ENCODE measurements around the gene SPRED3. TPM values are rescaled to one million over a fixed set of nuclear protein-coding genes. Genes with fewer than 3 reads are reported as not detected.
A peak's percentile ranks its signal among the peaks of the same experiment; 100 is the strongest.

SPRED3 gene
- polyA plus RNA-seq, 6 donors from 2014 or later, result not detected

DNA sequence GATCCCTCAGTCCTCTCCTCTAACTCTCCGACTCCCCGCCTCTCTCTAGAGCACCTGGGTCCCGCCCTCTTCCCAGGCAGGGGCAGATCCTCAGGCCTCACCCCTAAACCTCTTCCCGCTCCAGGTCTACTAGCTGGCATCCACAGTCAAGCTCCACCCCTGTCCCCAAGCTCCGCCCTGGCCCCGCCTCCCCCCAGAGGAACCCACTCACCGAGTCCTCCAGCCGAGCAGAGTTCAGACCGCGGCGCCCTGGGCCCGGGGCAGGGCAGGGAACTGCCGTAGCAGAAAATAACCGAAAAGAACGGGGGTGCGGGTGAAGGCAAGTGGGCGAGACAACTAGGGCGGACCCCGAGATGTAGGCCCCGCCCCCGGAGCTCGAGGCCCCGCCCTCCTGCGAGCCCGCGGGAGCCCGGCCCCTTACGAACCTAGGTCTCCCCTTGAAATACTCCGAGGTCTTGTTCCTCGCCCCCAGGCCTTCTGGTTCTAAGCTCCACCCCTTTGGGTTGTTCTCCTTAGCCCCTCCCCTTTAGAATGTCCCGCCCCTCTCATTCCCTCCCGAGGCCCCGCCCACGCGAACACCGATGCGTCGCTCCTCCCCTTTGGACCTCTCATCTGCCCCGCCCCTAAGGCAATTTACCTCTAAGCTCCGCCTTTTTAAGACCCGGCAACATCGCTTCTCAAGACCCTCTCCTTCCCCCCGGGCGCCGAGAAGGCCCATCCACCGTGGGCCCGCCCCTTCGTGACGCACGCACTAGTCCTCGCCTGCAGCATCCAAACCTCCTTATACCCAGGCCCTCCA lies 748 bp upstream of the SPRED3 start, which contains the start of gene GGN:
TSS of gene GGN (minus strand) at position 485 of the 799 bp plus-strand sequence. CDS start 773 bp downstream, outside the sequence.
- Mint-ChIP-seq H3K27ac (peak within 1 kb of the TSS; percentile 69 to 94 (median 88)), H3K27me3 (peaks cover 26 to 49% (median 32%) of the 10 kb centered on the region in 3 donors), H3K4me1 (peaks cover 13 to 25% (median 14%) of the 10 kb centered on the region in 3 donors), H3K9me3 (peaks cover 0 to 3% (median 0%) of the 10 kb centered on the region in 7 donors), H3K4me3 (peak within 1 kb of the TSS; percentile 82 to 96 (median 92)), H3K36me3 (peaks cover 4 to 24% of the 10 kb centered on the region in 2 donors)
- DNase-seq (peak; percentile 72), ATAC-seq (ENCODE audit: low read depth in 2 of 2) (peak; percentile 76 to 80)

DNA sequence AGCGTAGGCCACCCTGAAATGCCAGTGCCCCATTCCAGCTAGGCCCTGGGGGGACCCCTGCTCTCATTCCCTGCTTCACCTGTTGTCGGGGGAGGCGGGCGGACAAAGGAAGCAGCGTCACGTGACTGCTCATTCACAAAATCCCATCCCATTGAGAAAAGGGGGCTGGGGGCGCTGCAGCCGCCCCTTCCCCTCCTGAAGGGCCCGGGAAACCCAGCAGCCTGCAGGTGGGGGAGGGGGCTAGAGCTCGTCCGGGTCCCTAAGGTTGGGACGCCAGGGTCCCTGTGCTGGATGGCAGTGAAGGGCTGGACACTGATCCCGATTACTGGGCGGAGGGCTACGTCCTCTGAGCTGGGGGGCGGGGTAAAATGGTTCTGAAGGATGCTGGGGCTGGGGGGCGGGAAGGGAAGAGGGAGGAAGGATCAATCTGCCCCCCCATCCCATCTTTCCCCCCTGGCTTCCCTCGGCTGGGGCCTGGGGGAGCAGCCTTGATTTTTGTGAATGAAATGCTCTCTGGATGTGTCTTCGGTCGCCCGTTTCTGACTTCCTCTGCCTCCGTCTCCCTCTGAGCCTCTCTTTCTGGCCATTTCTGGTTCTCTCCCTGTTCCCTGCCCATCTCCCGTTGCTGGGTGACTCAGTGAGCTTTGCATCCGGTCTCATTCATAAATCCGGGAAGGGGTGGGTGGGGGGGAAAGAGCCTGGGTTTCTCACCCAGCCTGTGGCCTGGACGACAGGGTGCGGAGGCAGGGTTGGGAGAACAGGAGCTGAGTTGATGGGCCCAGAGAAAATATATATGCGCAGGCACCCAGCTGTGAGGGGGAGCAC lies 816 bp downstream of the SPRED3 start:
- H3K9me3 Mint-ChIP-seq, result peaks cover 0 to 3% (median 0%) of the 10 kb centered on the region in 7 donors
- no peak for ATAC-seq (ENCODE audit: low read depth in 2 of 2)
- peaks cover 0 to 16% of the 10 kb centered on the region in 2 donors for H3K36me3 Mint-ChIP-seq
- peaks cover 30 to 59% (median 42%) of the 10 kb centered on the region in 3 donors for H3K27me3 Mint-ChIP-seq
- peak overlapping the region; percentile 42 to 82 (median 70) for H3K4me3 Mint-ChIP-seq
- no peak for DNase-seq
- peaks cover 14 to 31% (median 17%) of the 10 kb centered on the region in 3 donors for H3K4me1 Mint-ChIP-seq
- H3K27ac Mint-ChIP-seq, result peak overlapping the region in 2 of 6 donors; percentile 44 to 73

GRCh38 chr19:38389957-38390924 lies 1.7 kb downstream of the SPRED3 start:
- peaks cover 0 to 3% (median 0%) of the 10 kb centered on the region in 7 donors for H3K9me3 Mint-ChIP-seq
- peaks cover 0 to 8% of the 10 kb centered on the region in 2 donors for H3K36me3 Mint-ChIP-seq
- H3K27me3 Mint-ChIP-seq, result peaks cover 30 to 55% (median 43%) of the 10 kb centered on the region in 3 donors
- DNase-seq (no peak), ATAC-seq (ENCODE audit: low read depth in 2 of 2) (no peak)
- peak overlapping the region in 2 of 6 donors; percentile 22 to 62 for H3K27ac Mint-ChIP-seq
- H3K4me3 Mint-ChIP-seq, result peak overlapping the region in 6 of 8 donors; percentile 10 to 82 (median 46)
- H3K4me1 Mint-ChIP-seq, result peaks cover 21 to 32% (median 22%) of the 10 kb centered on the region in 3 donors

DNA sequence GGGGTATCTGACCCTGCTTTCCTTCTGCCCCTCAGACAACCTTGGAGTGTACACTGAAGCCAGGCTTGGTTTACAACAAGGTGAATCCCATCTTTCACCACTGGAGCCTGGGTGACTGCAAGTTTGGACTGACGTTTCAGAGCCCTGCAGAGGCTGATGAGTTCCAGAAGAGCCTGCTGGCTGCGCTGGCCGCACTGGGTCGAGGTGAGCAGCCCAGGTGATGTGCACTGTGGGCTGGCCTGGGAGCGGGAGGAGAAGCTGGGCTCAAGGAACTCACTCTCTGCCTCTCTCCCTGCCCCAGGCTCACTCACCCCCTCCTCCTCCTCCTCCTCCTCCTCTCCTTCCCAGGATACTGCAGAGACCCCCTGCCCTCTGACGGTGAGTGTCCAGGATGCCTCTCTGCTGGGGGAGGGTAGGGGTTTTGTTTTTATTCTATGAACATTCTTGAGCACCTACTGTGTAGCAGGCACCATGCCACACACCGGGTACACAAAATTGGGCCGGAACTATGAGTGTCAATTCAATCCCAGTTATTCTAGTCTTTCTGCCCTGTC lies 3.5 kb downstream of the SPRED3 start:
- peaks cover 38 to 63% (median 49%) of the 10 kb centered on the region in 3 donors for H3K27me3 Mint-ChIP-seq
- H3K9me3 Mint-ChIP-seq, result peaks cover 0 to 3% (median 0%) of the 10 kb centered on the region in 7 donors
- H3K4me1 Mint-ChIP-seq, result peaks cover 22 to 38% (median 29%) of the 10 kb centered on the region in 3 donors
- peaks cover 0 to 8% of the 10 kb centered on the region in 2 donors for H3K36me3 Mint-ChIP-seq
- no peak for ATAC-seq (ENCODE audit: low read depth in 2 of 2)
- no peak for DNase-seq
- H3K27ac Mint-ChIP-seq, result peak overlapping the region in 1 of 6 donors; percentile 33
- no peak overlapping the region for H3K4me3 Mint-ChIP-seq

DNA sequence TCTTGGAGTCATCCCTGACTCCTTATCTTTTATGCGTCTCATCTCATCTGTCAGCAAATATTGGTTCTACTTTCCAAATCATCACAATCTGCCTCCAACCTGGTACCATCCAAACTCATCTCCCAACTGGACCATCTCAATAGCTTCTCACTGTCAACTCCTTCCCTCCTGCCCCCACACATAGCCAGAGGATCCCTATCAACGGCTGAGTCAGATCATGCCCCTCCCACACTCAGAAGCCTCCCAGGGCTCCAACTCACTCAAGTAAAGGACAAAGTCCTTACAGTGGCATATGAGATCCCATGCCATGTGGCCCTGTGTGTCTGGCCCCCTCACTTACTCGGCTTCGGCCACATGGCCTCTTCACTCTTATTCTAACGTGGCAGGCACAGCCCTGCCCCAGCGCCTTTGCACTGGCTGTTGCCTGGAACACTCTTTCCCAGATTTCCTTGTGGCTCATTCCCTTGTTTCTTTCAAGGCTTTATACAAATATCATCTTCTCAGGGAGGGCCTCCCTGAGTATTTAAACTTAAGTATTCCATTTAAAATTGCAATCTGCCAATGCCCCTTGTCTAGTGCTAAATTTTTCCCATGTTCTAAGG lies 4.3 kb downstream of the SPRED3 start:
- no peak for ATAC-seq (ENCODE audit: low read depth in 2 of 2)
- Mint-ChIP-seq H3K4me1 (peaks cover 15 to 35% (median 22%) of the 10 kb centered on the region in 3 donors), H3K27me3 (peaks cover 36 to 63% (median 50%) of the 10 kb centered on the region in 3 donors), H3K27ac (peak overlapping the region in 1 of 6 donors; percentile 24), H3K9me3 (peaks cover 0 to 2% (median 0%) of the 10 kb centered on the region in 7 donors), H3K4me3 (no peak overlapping the region), H3K36me3 (peaks cover 0 to under 1% of the 10 kb centered on the region in 2 donors)
- no peak for DNase-seq

- no peaks in the 10 kb centered on the region for H3K36me3 Mint-ChIP-seq
- peak overlapping the region in 1 of 6 donors; percentile 14 for H3K27ac Mint-ChIP-seq
- peak overlapping the region in 7 of 8 donors; percentile 49 to 85 (median 74) for H3K4me3 Mint-ChIP-seq
- no peaks in the 10 kb centered on the region for H3K9me3 Mint-ChIP-seq
- DNase-seq, result no peak
- peaks cover 8 to 26% (median 16%) of the 10 kb centered on the region in 3 donors for H3K4me1 Mint-ChIP-seq
- H3K27me3 Mint-ChIP-seq, result peaks cover 31 to 70% (median 51%) of the 10 kb centered on the region in 3 donors
- peak; percentile 70 to 74 for ATAC-seq (ENCODE audit: low read depth in 2 of 2)
Measured at GRCh38 chr19:38394488-38394887, 6.0 kb downstream of the SPRED3 start.

DNA sequence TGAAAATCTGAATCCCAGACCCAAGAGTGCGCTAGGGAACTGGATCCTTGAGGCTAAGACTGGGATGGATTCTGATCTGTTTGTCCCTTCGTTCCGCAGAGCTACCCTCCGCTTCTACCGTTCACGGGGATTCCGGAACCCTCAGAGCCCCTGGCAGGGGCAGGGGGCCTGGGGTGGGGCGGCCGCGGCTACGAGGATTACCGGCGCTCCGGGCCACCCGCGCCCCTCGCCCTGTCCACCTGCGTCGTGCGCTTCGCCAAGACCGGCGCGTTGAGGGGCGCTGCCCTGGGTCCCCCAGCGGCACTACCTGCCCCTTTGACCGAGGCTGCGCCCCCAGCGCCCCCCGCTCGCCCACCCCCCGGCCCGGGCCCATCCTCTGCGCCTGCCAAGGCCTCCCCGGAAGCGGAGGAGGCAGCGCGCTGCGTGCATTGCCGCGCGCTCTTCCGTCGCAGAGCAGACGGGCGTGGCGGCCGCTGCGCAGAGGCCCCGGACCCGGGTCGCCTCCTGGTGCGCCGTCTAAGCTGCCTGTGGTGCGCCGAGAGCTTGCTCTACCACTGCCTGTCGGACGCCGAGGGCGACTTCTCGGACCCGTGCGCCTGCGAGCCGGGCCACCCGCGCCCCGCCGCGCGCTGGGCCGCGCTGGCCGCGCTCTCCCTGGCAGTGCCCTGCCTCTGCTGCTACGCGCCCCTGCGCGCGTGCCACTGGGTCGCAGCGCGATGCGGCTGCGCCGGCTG lies 7.1 kb downstream of the SPRED3 start:
- H3K4me1 Mint-ChIP-seq, result peaks cover 8 to 23% (median 16%) of the 10 kb centered on the region in 3 donors
- ATAC-seq (ENCODE audit: low read depth in 2 of 2) (peak; percentile 72 to 75), DNase-seq (no peak)
- peak overlapping the region in 2 of 6 donors; percentile 12 to 61 for H3K27ac Mint-ChIP-seq
- H3K27me3 Mint-ChIP-seq, result peaks cover 27 to 73% (median 52%) of the 10 kb centered on the region in 3 donors
- H3K9me3 Mint-ChIP-seq, result no peaks in the 10 kb centered on the region
- peak overlapping the region; percentile 49 to 85 (median 73) for H3K4me3 Mint-ChIP-seq
- H3K36me3 Mint-ChIP-seq, result no peaks in the 10 kb centered on the region

GRCh38 chr19:38399081-38399480 lies 10.6 kb downstream of the SPRED3 start:
- H3K4me3 Mint-ChIP-seq, result no peak overlapping the region
- no peaks in the 10 kb centered on the region for H3K36me3 Mint-ChIP-seq
- ATAC-seq (ENCODE audit: low read depth in 2 of 2), result no peak
- peaks cover 12 to 51% (median 37%) of the 10 kb centered on the region in 3 donors for H3K27me3 Mint-ChIP-seq
- H3K4me1 Mint-ChIP-seq, result peaks cover 10 to 28% (median 26%) of the 10 kb centered on the region in 3 donors
- H3K27ac Mint-ChIP-seq, result no peak overlapping the region
- H3K9me3 Mint-ChIP-seq, result no peaks in the 10 kb centered on the region
- DNase-seq, result no peak

DNA sequence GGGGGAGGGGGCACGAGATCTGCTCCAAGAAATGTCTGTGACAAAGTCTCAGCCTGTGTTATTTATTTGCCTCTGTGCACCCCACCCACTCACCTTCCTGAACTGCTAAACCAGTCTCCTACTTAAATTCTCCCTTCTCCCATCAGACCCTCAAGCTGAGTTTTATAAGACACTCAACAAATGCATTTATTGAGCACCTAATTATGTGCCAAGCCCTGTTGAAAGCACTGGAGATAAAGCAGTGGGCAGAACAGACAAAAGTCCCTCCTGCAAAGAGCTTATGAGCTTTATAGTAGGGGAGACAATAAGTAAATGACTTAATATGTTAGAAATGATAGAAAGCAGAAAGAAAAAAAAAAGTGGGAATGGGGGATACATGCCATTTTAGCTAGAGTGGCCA lies 11.0 kb downstream of the SPRED3 start:
- H3K36me3 Mint-ChIP-seq, result no peaks in the 10 kb centered on the region
- peaks cover 12 to 49% (median 34%) of the 10 kb centered on the region in 3 donors for H3K27me3 Mint-ChIP-seq
- no peak overlapping the region for H3K27ac Mint-ChIP-seq
- peaks cover 9 to 31% (median 30%) of the 10 kb centered on the region in 3 donors for H3K4me1 Mint-ChIP-seq
- ATAC-seq (ENCODE audit: low read depth in 2 of 2) (no peak), DNase-seq (no peak)
- H3K4me3 Mint-ChIP-seq, result no peak overlapping the region
- no peaks in the 10 kb centered on the region for H3K9me3 Mint-ChIP-seq

GRCh38 chr19:38400361-38400760 lies 11.9 kb downstream of the SPRED3 start:
- Mint-ChIP-seq H3K4me1 (peaks cover 4 to 32% (median 27%) of the 10 kb centered on the region in 3 donors), H3K9me3 (no peaks in the 10 kb centered on the region), H3K4me3 (peak overlapping the region in 1 of 8 donors; percentile 7), H3K27ac (no peak overlapping the region), H3K27me3 (peaks cover 12 to 43% (median 34%) of the 10 kb centered on the region in 3 donors), H3K36me3 (no peaks in the 10 kb centered on the region)
- DNase-seq, result no peak
- no peak for ATAC-seq (ENCODE audit: low read depth in 2 of 2)

- Mint-ChIP-seq H3K27ac (peak overlapping the region in 2 of 6 donors; percentile 15 to 41), H3K27me3 (peaks cover 12 to 42% (median 34%) of the 10 kb centered on the region in 3 donors), H3K4me1 (peaks cover 4 to 34% (median 27%) of the 10 kb centered on the region in 3 donors), H3K4me3 (peak overlapping the region in 1 of 8 donors; percentile 78), H3K9me3 (no peaks in the 10 kb centered on the region), H3K36me3 (no peaks in the 10 kb centered on the region)
- ATAC-seq (ENCODE audit: low read depth in 2 of 2), result no peak
- no peak for DNase-seq
Measured at GRCh38 chr19:38401148-38401547, 12.7 kb downstream of the SPRED3 start.

Data from naive B cell (primary cell).